ENCODE results near the gene UBQLN4. TPM values are rescaled to one million over a fixed set of nuclear protein-coding genes. Genes with fewer than 3 reads are reported as not detected.
A peak's percentile ranks its signal among the peaks of the same experiment; 100 is the strongest.

Gene UBQLN4
- total RNA-seq, 1 donor from 2014 or later = 32.5 TPM

DNA sequence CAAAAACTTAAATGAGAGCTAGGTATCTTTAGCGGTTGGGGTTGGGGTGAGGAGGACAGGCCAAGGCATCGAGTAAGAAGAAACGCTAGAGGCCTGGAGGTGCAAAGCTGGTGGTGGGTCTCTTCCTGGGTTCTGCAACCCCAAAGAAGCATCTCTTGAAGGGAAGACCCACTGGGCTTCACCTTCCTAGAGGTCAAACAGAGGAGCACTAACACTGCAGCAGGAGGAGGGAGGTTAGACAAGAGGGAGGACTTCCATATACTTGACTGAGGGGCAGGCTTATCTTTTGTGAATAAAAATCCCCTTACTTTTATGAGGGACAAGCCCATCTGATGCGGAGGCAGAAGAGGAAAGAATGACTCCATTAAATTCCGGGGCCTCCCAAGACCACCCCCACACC, 26.2 kb upstream of the UBQLN4 start:
- H3K36me3 ChIP-seq = no peaks in the 10 kb centered on the region
- no peak overlapping the region for H3K27ac ChIP-seq
- peaks cover 37% of the 10 kb centered on the region for H3K4me1 ChIP-seq
- intact Hi-C loops (cut with DNase I) = no loop called here
- no peak for TF ChIP-seq CTCF (IDR thresholded peaks at IDR 0.05)
- H3K9me3 ChIP-seq = no peaks in the 10 kb centered on the region
- DNase-seq = no peak
- no peak overlapping the region for H3K4me3 ChIP-seq
- no peaks in the 10 kb centered on the region for H3K27me3 ChIP-seq (ENCODE audit: low read depth)
- no peak for ATAC-seq

DNA sequence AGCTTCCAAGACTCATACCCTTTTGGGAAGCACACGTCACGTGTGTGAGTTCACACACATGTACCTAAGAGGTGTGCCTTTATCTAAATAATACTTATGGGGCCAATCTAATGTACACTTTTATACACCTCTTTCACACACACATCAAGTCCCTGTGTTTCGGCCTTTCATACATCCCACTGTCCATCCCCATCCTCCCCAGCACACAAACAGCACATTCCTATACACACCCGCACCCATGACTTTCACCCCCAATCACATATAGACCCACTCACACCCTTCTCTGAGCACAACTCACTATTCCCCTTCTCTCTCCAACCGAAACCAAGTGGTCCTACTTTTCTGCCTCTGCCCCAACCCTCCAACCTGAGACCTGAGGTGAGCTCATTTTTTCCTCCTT, 25.1 kb upstream of the UBQLN4 start:
- H3K4me1 ChIP-seq = peaks cover 37% of the 10 kb centered on the region

DNA sequence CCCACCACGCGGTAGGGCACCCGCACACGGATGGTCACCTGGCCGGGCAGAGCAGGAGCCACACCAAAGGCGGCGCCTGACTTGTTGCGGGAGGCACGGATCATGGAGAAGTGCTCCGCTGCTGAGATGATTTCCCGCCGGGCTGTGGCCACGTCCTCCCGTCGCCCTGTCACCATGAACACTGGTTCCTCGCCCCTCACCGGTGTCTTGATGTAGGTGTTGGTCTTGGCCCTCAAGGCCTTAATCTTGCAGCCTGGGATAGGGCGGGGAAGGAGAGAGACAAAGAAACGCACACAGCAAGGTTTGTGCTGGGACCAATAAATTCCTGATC, 23.8 kb upstream of the UBQLN4 start:
- Histone ChIP-seq H3K9me3 (no peaks in the 10 kb centered on the region), H3K27me3 (ENCODE audit: low read depth) (no peaks in the 10 kb centered on the region), H3K4me3 (peak overlapping the region; percentile 58), H3K27ac (peak overlapping the region; percentile 75), H3K4me1 (peaks cover 27% of the 10 kb centered on the region), H3K36me3 (no peaks in the 10 kb centered on the region)
- intact Hi-C loops (cut with DNase I) = no loop called here
- DNase-seq (no peak), ATAC-seq (no peak)
- TF ChIP-seq CTCF (IDR thresholded peaks at IDR 0.05) = no peak

More for the DNA sequence above, 25.1 kb upstream of the UBQLN4 start:
- intact Hi-C loops (cut with DNase I) = no loop called here
- no peak overlapping the region for H3K27ac ChIP-seq
- no peak for ATAC-seq
- H3K4me3 ChIP-seq = no peak overlapping the region
- H3K9me3 ChIP-seq = no peaks in the 10 kb centered on the region
- no peaks in the 10 kb centered on the region for H3K27me3 ChIP-seq (ENCODE audit: low read depth)
- no peaks in the 10 kb centered on the region for H3K36me3 ChIP-seq
- no peak for TF ChIP-seq CTCF (IDR thresholded peaks at IDR 0.05)
- DNase-seq = no peak

- no peaks in the 10 kb centered on the region for H3K9me3 ChIP-seq
- DNase-seq = peak; percentile 64
- TF ChIP-seq CTCF (IDR thresholded peaks at IDR 0.05) = no peak
Observed at GRCh38 chr1:156076609-156077429, 23.2 kb upstream of the UBQLN4 start.

GRCh38 chr1:156075775-156076204, 22.2 kb upstream of the UBQLN4 start:
- Histone ChIP-seq H3K4me3 (peak overlapping the region; percentile 58), H3K27ac (peak overlapping the region; percentile 75), H3K4me1 (peaks cover 19% of the 10 kb centered on the region)

More at GRCh38 chr1:156076609-156077429, 23.2 kb upstream of the UBQLN4 start:
- intact Hi-C loops (cut with DNase I) = no loop called here
- no peaks in the 10 kb centered on the region for H3K36me3 ChIP-seq
- ATAC-seq = peak; percentile 69 to 74
- H3K27ac ChIP-seq = peak overlapping the region; percentile 75
- H3K4me1 ChIP-seq = peaks cover 23% of the 10 kb centered on the region
- no peaks in the 10 kb centered on the region for H3K27me3 ChIP-seq (ENCODE audit: low read depth)
- peak overlapping the region; percentile 58 for H3K4me3 ChIP-seq

More at GRCh38 chr1:156075775-156076204, 22.2 kb upstream of the UBQLN4 start:
- ATAC-seq (no peak), DNase-seq (no peak)
- Histone ChIP-seq H3K9me3 (no peaks in the 10 kb centered on the region), H3K36me3 (no peaks in the 10 kb centered on the region), H3K27me3 (ENCODE audit: low read depth) (no peaks in the 10 kb centered on the region)
- intact Hi-C loops (cut with DNase I) = no loop called here
- TF ChIP-seq CTCF (IDR thresholded peaks at IDR 0.05) = no peak

All from lower lobe of right lung (tissue), 2 donors.